Panc1 (cell line): ENCODE measurements around the gene LGALS14. TPM values are rescaled to one million over a fixed set of nuclear protein-coding genes. Genes with fewer than 3 reads are reported as not detected.

Source experiments
- ATAC-seq: fragments of 200-7000 bp; cut with Tn5 transposase; 2 replicates; pipeline ENCODE4 v1.9.1; 2020; ENCODE audit warnings: mild to moderate bottlenecking, moderate library complexity
- BruUV-seq: library from RNA; stranded (reverse); fragments of 400-500 nt; replicated peaks from 2 replicates; lab custom pipeline; 2021; lab: Mats Ljungman, UMichigan
- CTCF ChIA-PET: fragments of 300-600 bp; sonication (Branson Sonifier 250); formaldehyde crosslinking; loops from one replicate; lab custom pipeline; 2022; ENCODE audit warnings: antibody characterized with exemption; lab: Charles Lee
- POLR2A ChIA-PET: fragments of 300-600 bp; sonication (Branson Sonifier 250); formaldehyde crosslinking; loops from one replicate; lab custom pipeline; 2022; ENCODE audit warnings: antibody characterized with exemption; lab: Charles Lee
- DNase-seq: peaks from one replicate; pipeline ENCODE4 v3.0.0-alpha.2; 2010; ENCODE audit warnings: low read depth, low spot score
- H3K27ac ChIP-seq: 2 replicates; pipeline ENCODE4 v1.5.1; 2011; ENCODE audit warnings: mild to moderate bottlenecking, low read length, inconsistent platforms
- H3K27me3 ChIP-seq: fragments of 200-500 bp; sonication (Bioruptor generic); 2 replicates; pipeline ENCODE4 v1.6.0; 2014; ENCODE audit warnings: low read length, inconsistent platforms; ENCODE audit not compliant: control insufficient read depth, insufficient read depth
- H3K36me3 ChIP-seq: fragments of 200-500 bp; sonication (Bioruptor generic); 2 replicates; pipeline ENCODE4 v1.5.1; 2014; ENCODE audit warnings: inconsistent platforms, mild to moderate bottlenecking, low read length, moderate library complexity; ENCODE audit not compliant: control insufficient read depth, insufficient read depth
- H3K4me1 ChIP-seq: 2 replicates; pipeline ENCODE4 v1.5.1; 2011; ENCODE audit warnings: inconsistent platforms, mild to moderate bottlenecking, low read length, moderate library complexity; ENCODE audit not compliant: control insufficient read depth, insufficient read depth
- H3K4me3 ChIP-seq, 2 experiments: 2 replicates each; pipeline ENCODE4 v1.5.1; 2011 to 2012; ENCODE audit warnings: low read depth in 2 of 2, low read length in 2 of 2, mild to moderate bottlenecking in 2 of 2, inconsistent platforms in 1 of 2, moderate library complexity in 1 of 2
- H3K9me3 ChIP-seq: fragments of 200-500 bp; sonication (Bioruptor generic); 2 replicates; pipeline ENCODE4 v1.5.1; 2014; ENCODE audit warnings: low read depth, mild to moderate bottlenecking, inconsistent platforms, low read length, moderate library complexity; ENCODE audit not compliant: control insufficient read depth, insufficient read depth
- POLR2AphosphoS5 ChIP-seq: IDR thresholded peaks from 2 replicates; pipeline ENCODE4 v1.6.1; 2012; ENCODE audit warnings: mild to moderate bottlenecking, low read depth, low read length, moderate library complexity
- SIN3A ChIP-seq: IDR thresholded peaks from 2 replicates; pipeline ENCODE4 v1.6.1; 2012; ENCODE audit warnings: low read depth, mild to moderate bottlenecking, low read length, moderate library complexity, borderline replicate concordance; ENCODE audit not compliant: insufficient read depth
- TCF7L2 ChIP-seq: IDR thresholded peaks from 2 replicates; pipeline ENCODE4 v1.6.1; 2011; ENCODE audit warnings: mild to moderate bottlenecking, low read depth, low read length, inconsistent platforms
- in situ Hi-C: cut with HindIII; loops from 2 replicates; pipeline ENCODE4 v1.10.0; 2016; ENCODE audit warnings: low sequenced_read_pairs, low pct_unique_long_range_greater_than_20kb
- intact Hi-C: fragments of 100-400 bp; cut with micrococcal nuclease; formaldehyde crosslinking; loops from one replicate; pipeline ENCODE4 v1.10.0; 2022; ENCODE audit not compliant: unreplicated experiment
- total RNA-seq: library from RNA; stranded (reverse); gene quantifications from one replicate; pipeline ENCODE4 v1.2.1, GENCODE V29; 2021; ENCODE audit not compliant: unreplicated experiment
- TF ChIP-seq, protein P1 (sequence below), 2 experiments: IDR thresholded peaks; 2 replicates each; pipeline ENCODE4 v1.6.1; 2011 to 2012; ENCODE audit warnings: low read depth in 2 of 2, control low read depth in 1 of 2, low read length in 1 of 2, mild to moderate bottlenecking in 1 of 2, moderate library complexity in 1 of 2; ENCODE audit not compliant: insufficient read depth in 1 of 2
- TF ChIP-seq, protein P2 (sequence below): fragments of 450-650 bp; IDR thresholded peaks from 2 replicates; pipeline ENCODE4 v1.5.1; 2017; ENCODE audit warnings: mild to moderate bottlenecking

LGALS14 gene
- total RNA-seq, 1 experiment from 2014 or later, result not detected

DNA sequence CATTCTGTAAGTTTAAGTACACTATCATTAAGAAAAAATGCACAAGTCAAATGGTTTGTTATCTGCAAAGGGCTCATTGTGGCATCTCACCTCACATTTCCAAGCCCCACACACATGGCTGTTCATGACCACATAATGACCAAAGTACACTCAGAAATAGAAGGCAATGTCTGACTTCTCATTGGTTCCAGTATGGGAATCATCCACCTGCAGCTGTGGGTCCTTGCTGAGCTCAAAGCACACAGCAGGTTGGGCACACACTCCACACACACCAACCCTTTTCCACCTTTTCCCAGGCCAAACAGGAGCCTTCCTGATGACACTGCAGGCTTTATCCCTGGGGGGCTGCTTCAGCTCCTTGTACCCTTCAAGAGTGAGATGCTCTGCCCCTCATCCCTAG is 21.7 kb downstream of the LGALS14 start:
- no peaks in the 10 kb centered on the region for H3K36me3 ChIP-seq
- no TSS peak for BruUV-seq
- no peak overlapping the region for H3K4me3 ChIP-seq
- intact Hi-C loops, result no loop called here
- DNase-seq, result no peak
- in situ Hi-C loops, result no loop called here
- ChIA-PET POLR2A (interaction anchor here (0.5 to 0.6 kb wide), 2 partner anchors 187 to 199 kb away, joined by 3 to 5 read pairs; no protein-coding TSS in a partner anchor), CTCF (no interaction called here)
- H3K27ac ChIP-seq, result no peak overlapping the region
- H3K9me3 ChIP-seq, result no peaks in the 10 kb centered on the region
- peak; percentile 17; the same call in 1 of the 2 replicates for ATAC-seq
- peaks cover 67% of the 10 kb centered on the region for H3K27me3 ChIP-seq
- H3K4me1 ChIP-seq, result no peaks in the 10 kb centered on the region
- TF ChIP-seq, protein P1, sequence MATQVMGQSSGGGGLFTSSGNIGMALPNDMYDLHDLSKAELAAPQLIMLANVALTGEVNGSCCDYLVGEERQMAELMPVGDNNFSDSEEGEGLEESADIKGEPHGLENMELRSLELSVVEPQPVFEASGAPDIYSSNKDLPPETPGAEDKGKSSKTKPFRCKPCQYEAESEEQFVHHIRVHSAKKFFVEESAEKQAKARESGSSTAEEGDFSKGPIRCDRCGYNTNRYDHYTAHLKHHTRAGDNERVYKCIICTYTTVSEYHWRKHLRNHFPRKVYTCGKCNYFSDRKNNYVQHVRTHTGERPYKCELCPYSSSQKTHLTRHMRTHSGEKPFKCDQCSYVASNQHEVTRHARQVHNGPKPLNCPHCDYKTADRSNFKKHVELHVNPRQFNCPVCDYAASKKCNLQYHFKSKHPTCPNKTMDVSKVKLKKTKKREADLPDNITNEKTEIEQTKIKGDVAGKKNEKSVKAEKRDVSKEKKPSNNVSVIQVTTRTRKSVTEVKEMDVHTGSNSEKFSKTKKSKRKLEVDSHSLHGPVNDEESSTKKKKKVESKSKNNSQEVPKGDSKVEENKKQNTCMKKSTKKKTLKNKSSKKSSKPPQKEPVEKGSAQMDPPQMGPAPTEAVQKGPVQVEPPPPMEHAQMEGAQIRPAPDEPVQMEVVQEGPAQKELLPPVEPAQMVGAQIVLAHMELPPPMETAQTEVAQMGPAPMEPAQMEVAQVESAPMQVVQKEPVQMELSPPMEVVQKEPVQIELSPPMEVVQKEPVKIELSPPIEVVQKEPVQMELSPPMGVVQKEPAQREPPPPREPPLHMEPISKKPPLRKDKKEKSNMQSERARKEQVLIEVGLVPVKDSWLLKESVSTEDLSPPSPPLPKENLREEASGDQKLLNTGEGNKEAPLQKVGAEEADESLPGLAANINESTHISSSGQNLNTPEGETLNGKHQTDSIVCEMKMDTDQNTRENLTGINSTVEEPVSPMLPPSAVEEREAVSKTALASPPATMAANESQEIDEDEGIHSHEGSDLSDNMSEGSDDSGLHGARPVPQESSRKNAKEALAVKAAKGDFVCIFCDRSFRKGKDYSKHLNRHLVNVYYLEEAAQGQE (IDR thresholded peaks at IDR 0.05; ENCODE audit: insufficient read depth in 1 of 2, low read depth in 2 of 2, low read length in 1 of 2), result no peak
- no peak for TF ChIP-seq SIN3A
- TF ChIP-seq POLR2AphosphoS5, result no peak
- TF ChIP-seq TCF7L2, result no peak
- TF ChIP-seq, protein P2, sequence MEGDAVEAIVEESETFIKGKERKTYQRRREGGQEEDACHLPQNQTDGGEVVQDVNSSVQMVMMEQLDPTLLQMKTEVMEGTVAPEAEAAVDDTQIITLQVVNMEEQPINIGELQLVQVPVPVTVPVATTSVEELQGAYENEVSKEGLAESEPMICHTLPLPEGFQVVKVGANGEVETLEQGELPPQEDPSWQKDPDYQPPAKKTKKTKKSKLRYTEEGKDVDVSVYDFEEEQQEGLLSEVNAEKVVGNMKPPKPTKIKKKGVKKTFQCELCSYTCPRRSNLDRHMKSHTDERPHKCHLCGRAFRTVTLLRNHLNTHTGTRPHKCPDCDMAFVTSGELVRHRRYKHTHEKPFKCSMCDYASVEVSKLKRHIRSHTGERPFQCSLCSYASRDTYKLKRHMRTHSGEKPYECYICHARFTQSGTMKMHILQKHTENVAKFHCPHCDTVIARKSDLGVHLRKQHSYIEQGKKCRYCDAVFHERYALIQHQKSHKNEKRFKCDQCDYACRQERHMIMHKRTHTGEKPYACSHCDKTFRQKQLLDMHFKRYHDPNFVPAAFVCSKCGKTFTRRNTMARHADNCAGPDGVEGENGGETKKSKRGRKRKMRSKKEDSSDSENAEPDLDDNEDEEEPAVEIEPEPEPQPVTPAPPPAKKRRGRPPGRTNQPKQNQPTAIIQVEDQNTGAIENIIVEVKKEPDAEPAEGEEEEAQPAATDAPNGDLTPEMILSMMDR, result no peak

DNA sequence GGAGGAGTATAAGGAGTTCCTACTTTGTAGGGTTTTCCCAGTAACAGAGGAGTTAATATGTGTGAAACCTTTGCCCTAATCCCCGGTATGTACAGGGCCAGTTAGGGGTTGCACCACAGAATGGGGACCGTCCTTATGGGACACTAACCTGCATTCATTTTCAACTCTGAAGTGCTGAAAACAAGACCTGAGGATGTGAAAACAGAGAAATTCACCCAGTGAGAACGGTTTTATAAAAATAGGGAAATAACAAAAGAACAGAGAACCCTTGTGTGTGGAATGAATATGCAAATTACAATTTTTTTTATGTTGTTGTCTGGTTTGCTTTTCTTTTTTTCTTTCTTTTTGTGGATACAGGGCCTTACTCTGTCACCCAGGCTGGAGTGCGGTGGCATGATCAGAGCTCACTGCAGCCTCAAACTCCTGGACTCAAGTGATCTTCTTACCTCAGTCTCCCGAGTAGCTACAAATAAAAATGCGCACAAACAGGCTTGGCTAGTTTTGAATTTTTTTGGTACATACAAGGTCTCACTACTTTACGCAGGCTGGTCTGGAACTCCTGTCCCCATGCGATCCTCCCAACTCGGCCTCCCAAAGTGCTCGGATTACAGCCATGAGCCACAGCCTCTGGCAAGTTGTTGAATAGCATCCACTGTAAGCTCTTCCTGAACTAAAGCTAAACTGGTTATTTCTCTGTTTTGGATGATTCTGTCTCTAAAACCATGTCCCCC is 23.0 kb downstream of the LGALS14 start:
- POLR2A ChIA-PET, result interaction anchor here (0.6 to 0.7 kb wide), 4 partner anchors 22 to 291 kb away, joined by 4 to 7 read pairs (median 5); partner anchors contain the start of gene RPS16
- no peak overlapping the region for H3K4me3 ChIP-seq

More for the DNA sequence above, 23.0 kb downstream of the LGALS14 start:
- intact Hi-C loops, result no loop called here
- CTCF ChIA-PET, result interaction anchor here (0.6 to 1.0 kb wide), 6 partner anchors 19 to 437 kb away, joined by 3 to 15 read pairs (median 5); no protein-coding TSS in a partner anchor
- no peaks in the 10 kb centered on the region for H3K4me1 ChIP-seq
- TF ChIP-seq POLR2AphosphoS5, result no peak
- TF ChIP-seq, protein P2, result no peak
- TF ChIP-seq, protein P1 (IDR thresholded peaks at IDR 0.05; ENCODE audit: insufficient read depth in 1 of 2, low read depth in 2 of 2, low read length in 1 of 2), result no peak
- TF ChIP-seq TCF7L2, result no peak
- no peak for TF ChIP-seq SIN3A
- no TSS peak for BruUV-seq
- H3K9me3 ChIP-seq, result no peaks in the 10 kb centered on the region
- DNase-seq (no peak), ATAC-seq (peak; percentile 12)
- H3K36me3 ChIP-seq, result no peaks in the 10 kb centered on the region
- peaks cover 63% of the 10 kb centered on the region for H3K27me3 ChIP-seq
- in situ Hi-C loops, result no loop called here
- H3K27ac ChIP-seq, result no peak overlapping the region
